ENCODE data around the gene HMGB2.

- TF ChIP-seq, protein P1, sequence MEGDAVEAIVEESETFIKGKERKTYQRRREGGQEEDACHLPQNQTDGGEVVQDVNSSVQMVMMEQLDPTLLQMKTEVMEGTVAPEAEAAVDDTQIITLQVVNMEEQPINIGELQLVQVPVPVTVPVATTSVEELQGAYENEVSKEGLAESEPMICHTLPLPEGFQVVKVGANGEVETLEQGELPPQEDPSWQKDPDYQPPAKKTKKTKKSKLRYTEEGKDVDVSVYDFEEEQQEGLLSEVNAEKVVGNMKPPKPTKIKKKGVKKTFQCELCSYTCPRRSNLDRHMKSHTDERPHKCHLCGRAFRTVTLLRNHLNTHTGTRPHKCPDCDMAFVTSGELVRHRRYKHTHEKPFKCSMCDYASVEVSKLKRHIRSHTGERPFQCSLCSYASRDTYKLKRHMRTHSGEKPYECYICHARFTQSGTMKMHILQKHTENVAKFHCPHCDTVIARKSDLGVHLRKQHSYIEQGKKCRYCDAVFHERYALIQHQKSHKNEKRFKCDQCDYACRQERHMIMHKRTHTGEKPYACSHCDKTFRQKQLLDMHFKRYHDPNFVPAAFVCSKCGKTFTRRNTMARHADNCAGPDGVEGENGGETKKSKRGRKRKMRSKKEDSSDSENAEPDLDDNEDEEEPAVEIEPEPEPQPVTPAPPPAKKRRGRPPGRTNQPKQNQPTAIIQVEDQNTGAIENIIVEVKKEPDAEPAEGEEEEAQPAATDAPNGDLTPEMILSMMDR (IDR thresholded peaks at IDR 0.05), result no peak
- no peak for TF ChIP-seq POLR2A (IDR thresholded peaks at IDR 0.05)
These were observed 26.4 kb downstream of the HMGB2 start for GRCh38 chr4:173307778-173308177.
